ENCODE data around the gene L3MBTL4.

Gene L3MBTL4

GRCh38 chr18:6113650-6114049 lies 301.1 kb downstream of the L3MBTL4 start:
- no peak overlapping the region for H2BK5ac ChIP-seq (ENCODE audit: low read depth, low read length, poor library complexity, severe bottlenecking)
- H3K9ac ChIP-seq (ENCODE audit: low read length) = no peak overlapping the region
- H3K36me3 ChIP-seq (ENCODE audit: control insufficient read depth in 1 of 2, insufficient read depth in 2 of 2, low read depth in 1 of 2, low read length in 2 of 2) = no peaks in the 10 kb centered on the region
- H3K27me3 ChIP-seq (ENCODE audit: control insufficient read depth in 1 of 2, insufficient read depth in 1 of 2, low read length in 2 of 2) = no peaks in the 10 kb centered on the region
- H2AFZ ChIP-seq (ENCODE audit: low read depth, low read length) = no peak overlapping the region
- H4K91ac ChIP-seq (ENCODE audit: low read length) = no peak overlapping the region
- no peaks in the 10 kb centered on the region for H3K79me1 ChIP-seq (replicated peaks; ENCODE audit: low read length, poor library complexity, severe bottlenecking)
- H3K4me3 ChIP-seq (ENCODE audit: insufficient read depth in 1 of 2, low read depth in 1 of 2, low read length in 2 of 2) = no peak overlapping the region
- no peak overlapping the region for H4K8ac ChIP-seq (ENCODE audit: low read length)
- no peak overlapping the region for H2AK5ac ChIP-seq (ENCODE audit: low read length, severe bottlenecking)
- no peak overlapping the region for H3K18ac ChIP-seq (ENCODE audit: low read depth in 1 of 2, low read length in 2 of 2)
- WGBS = 60% methylated on average over 2 of the region's 2 CpGs
- no peak overlapping the region for H2BK120ac ChIP-seq (ENCODE audit: low read depth, low read length)
- H3K4me2 ChIP-seq (ENCODE audit: low read length, poor library complexity, severe bottlenecking) = no peak overlapping the region
- no peak for DNase-seq
- no peaks in the 10 kb centered on the region for H3K4me1 ChIP-seq (ENCODE audit: control insufficient read depth, insufficient read depth, low read depth, low read length)
- H3K4ac ChIP-seq (ENCODE audit: low read depth in 1 of 2, low read length in 2 of 2) = no peak overlapping the region
- no peak overlapping the region for H3K14ac ChIP-seq (ENCODE audit: low read length in 2 of 2)
- H2BK12ac ChIP-seq (ENCODE audit: low read length in 2 of 2) = no peak overlapping the region
- no peak overlapping the region for H2BK15ac ChIP-seq (ENCODE audit: low read depth, poor library complexity, severe bottlenecking)
- no peaks in the 10 kb centered on the region for H3K9me3 ChIP-seq (ENCODE audit: control insufficient read depth, low read length)
- no peak overlapping the region for H3K27ac ChIP-seq (ENCODE audit: low read length, poor library complexity, severe bottlenecking)
- H3K23ac ChIP-seq (ENCODE audit: low read length in 2 of 2) = no peak overlapping the region

- no peak overlapping the region for H3K4ac ChIP-seq (ENCODE audit: low read depth in 1 of 2, low read length in 2 of 2)
- WGBS = 62% methylated on average over 2 of the region's 3 CpGs
- no peak overlapping the region for H3K14ac ChIP-seq (ENCODE audit: low read length in 2 of 2)
- H3K27me3 ChIP-seq (ENCODE audit: control insufficient read depth in 1 of 2, insufficient read depth in 1 of 2, low read length in 2 of 2) = no peaks in the 10 kb centered on the region
- no peak overlapping the region for H3K27ac ChIP-seq (ENCODE audit: low read length, poor library complexity, severe bottlenecking)
- no peak overlapping the region for H2AK5ac ChIP-seq (ENCODE audit: low read length, severe bottlenecking)
- H3K9ac ChIP-seq (ENCODE audit: low read length) = no peak overlapping the region
- no peak overlapping the region for H2BK120ac ChIP-seq (ENCODE audit: low read depth, low read length)
- no peak overlapping the region for H2BK12ac ChIP-seq (ENCODE audit: low read length in 2 of 2)
- H3K23ac ChIP-seq (ENCODE audit: low read length in 2 of 2) = no peak overlapping the region
- no peaks in the 10 kb centered on the region for H3K4me1 ChIP-seq (ENCODE audit: control insufficient read depth, insufficient read depth, low read depth, low read length)
- H3K79me1 ChIP-seq (replicated peaks; ENCODE audit: low read length, poor library complexity, severe bottlenecking) = no peaks in the 10 kb centered on the region
- H2AFZ ChIP-seq (ENCODE audit: low read depth, low read length) = no peak overlapping the region
- H3K36me3 ChIP-seq (ENCODE audit: control insufficient read depth in 1 of 2, insufficient read depth in 2 of 2, low read depth in 1 of 2, low read length in 2 of 2) = no peaks in the 10 kb centered on the region
- H4K91ac ChIP-seq (ENCODE audit: low read length) = no peak overlapping the region
- no peak overlapping the region for H4K8ac ChIP-seq (ENCODE audit: low read length)
- H2BK5ac ChIP-seq (ENCODE audit: low read depth, low read length, poor library complexity, severe bottlenecking) = no peak overlapping the region
- no peak overlapping the region for H3K18ac ChIP-seq (ENCODE audit: low read depth in 1 of 2, low read length in 2 of 2)
- H3K4me3 ChIP-seq (ENCODE audit: insufficient read depth in 1 of 2, low read depth in 1 of 2, low read length in 2 of 2) = no peak overlapping the region
- no peak overlapping the region for H3K4me2 ChIP-seq (ENCODE audit: low read length, poor library complexity, severe bottlenecking)
- no peak overlapping the region for H2BK15ac ChIP-seq (ENCODE audit: low read depth, poor library complexity, severe bottlenecking)
- no peaks in the 10 kb centered on the region for H3K9me3 ChIP-seq (ENCODE audit: control insufficient read depth, low read length)
- DNase-seq = no peak
Measured at GRCh38 chr18:6111726-6112125, 303.0 kb downstream of the L3MBTL4 start.

GRCh38 chr18:6109743-6110142 lies 305.0 kb downstream of the L3MBTL4 start:
- Histone ChIP-seq H2BK120ac (ENCODE audit: low read depth, low read length) (no peak overlapping the region), H3K4me3 (ENCODE audit: insufficient read depth in 1 of 2, low read depth in 1 of 2, low read length in 2 of 2) (no peak overlapping the region), H2BK15ac (ENCODE audit: low read depth, poor library complexity, severe bottlenecking) (no peak overlapping the region), H3K27me3 (ENCODE audit: control insufficient read depth in 1 of 2, insufficient read depth in 1 of 2, low read length in 2 of 2) (no peaks in the 10 kb centered on the region), H2AK5ac (ENCODE audit: low read length, severe bottlenecking) (no peak overlapping the region), H3K36me3 (ENCODE audit: control insufficient read depth in 1 of 2, insufficient read depth in 2 of 2, low read depth in 1 of 2, low read length in 2 of 2) (no peaks in the 10 kb centered on the region), H3K9me3 (ENCODE audit: control insufficient read depth, low read length) (no peaks in the 10 kb centered on the region), H2AFZ (ENCODE audit: low read depth, low read length) (no peak overlapping the region), H3K79me1 (replicated peaks; ENCODE audit: low read length, poor library complexity, severe bottlenecking) (no peaks in the 10 kb centered on the region), H3K27ac (ENCODE audit: low read length, poor library complexity, severe bottlenecking) (no peak overlapping the region), H3K4me1 (ENCODE audit: control insufficient read depth, insufficient read depth, low read depth, low read length) (no peaks in the 10 kb centered on the region), H3K9ac (ENCODE audit: low read length) (no peak overlapping the region), H3K23ac (ENCODE audit: low read length in 2 of 2) (no peak overlapping the region), H2BK12ac (ENCODE audit: low read length in 2 of 2) (no peak overlapping the region), H2BK5ac (ENCODE audit: low read depth, low read length, poor library complexity, severe bottlenecking) (no peak overlapping the region), H4K8ac (ENCODE audit: low read length) (no peak overlapping the region), H3K4ac (ENCODE audit: low read depth in 1 of 2, low read length in 2 of 2) (no peak overlapping the region), H3K18ac (ENCODE audit: low read depth in 1 of 2, low read length in 2 of 2) (no peak overlapping the region), H3K14ac (ENCODE audit: low read length in 2 of 2) (no peak overlapping the region), H3K4me2 (ENCODE audit: low read length, poor library complexity, severe bottlenecking) (no peak overlapping the region), H4K91ac (ENCODE audit: low read length) (no peak overlapping the region)
- DNase-seq = no peak
- WGBS = 33% methylated on average over 1 of the region's 6 CpGs

GRCh38 chr18:6107794-6108193 lies 306.9 kb downstream of the L3MBTL4 start:
- no peak overlapping the region for H2AFZ ChIP-seq (ENCODE audit: low read depth, low read length)
- no peaks in the 10 kb centered on the region for H3K9me3 ChIP-seq (ENCODE audit: control insufficient read depth, low read length)
- no peak overlapping the region for H4K91ac ChIP-seq (ENCODE audit: low read length)
- WGBS = 73% methylated on average over 6 of the region's 6 CpGs
- H3K4ac ChIP-seq (ENCODE audit: low read depth in 1 of 2, low read length in 2 of 2) = no peak overlapping the region
- H3K79me1 ChIP-seq (replicated peaks; ENCODE audit: low read length, poor library complexity, severe bottlenecking) = no peaks in the 10 kb centered on the region
- no peak overlapping the region for H2BK12ac ChIP-seq (ENCODE audit: low read length in 2 of 2)
- H3K9ac ChIP-seq (ENCODE audit: low read length) = no peak overlapping the region
- H3K18ac ChIP-seq (ENCODE audit: low read depth in 1 of 2, low read length in 2 of 2) = no peak overlapping the region
- no peaks in the 10 kb centered on the region for H3K27me3 ChIP-seq (ENCODE audit: control insufficient read depth in 1 of 2, insufficient read depth in 1 of 2, low read length in 2 of 2)
- H2BK120ac ChIP-seq (ENCODE audit: low read depth, low read length) = no peak overlapping the region
- no peaks in the 10 kb centered on the region for H3K4me1 ChIP-seq (ENCODE audit: control insufficient read depth, insufficient read depth, low read depth, low read length)
- no peak for DNase-seq
- H3K23ac ChIP-seq (ENCODE audit: low read length in 2 of 2) = no peak overlapping the region
- no peak overlapping the region for H2BK5ac ChIP-seq (ENCODE audit: low read depth, low read length, poor library complexity, severe bottlenecking)
- H3K27ac ChIP-seq (ENCODE audit: low read length, poor library complexity, severe bottlenecking) = no peak overlapping the region
- no peak overlapping the region for H3K14ac ChIP-seq (ENCODE audit: low read length in 2 of 2)
- no peak overlapping the region for H3K4me2 ChIP-seq (ENCODE audit: low read length, poor library complexity, severe bottlenecking)
- H3K36me3 ChIP-seq (ENCODE audit: control insufficient read depth in 1 of 2, insufficient read depth in 2 of 2, low read depth in 1 of 2, low read length in 2 of 2) = no peaks in the 10 kb centered on the region
- H3K4me3 ChIP-seq (ENCODE audit: insufficient read depth in 1 of 2, low read depth in 1 of 2, low read length in 2 of 2) = no peak overlapping the region
- no peak overlapping the region for H2AK5ac ChIP-seq (ENCODE audit: low read length, severe bottlenecking)
- H2BK15ac ChIP-seq (ENCODE audit: low read depth, poor library complexity, severe bottlenecking) = no peak overlapping the region
- H4K8ac ChIP-seq (ENCODE audit: low read length) = no peak overlapping the region
